Uterus (tissue), 2 donors: ENCODE data around the gene TICAM1.

Source experiments
- POLR2A ChIP-seq, 2 donors: fragments of 450-650 bp; IDR thresholded peaks; one replicate each; pipeline ENCODE4 v1.6.1; 2016; ENCODE audit warnings: antibody characterized with exemption in 2 of 2, mild to moderate bottlenecking in 1 of 2, moderate library complexity in 1 of 2
- TF ChIP-seq, protein P1 (sequence below), 4 experiments: fragments of 200-600 bp in 2 of 4; fragments of 450-650 bp in 2 of 4; sonication (generic) in 2 of 4; IDR thresholded peaks; one replicate each; pipeline ENCODE4 v1.5.1; 2016 to 2019; ENCODE audit warnings: antibody characterized with exemption in 4 of 4, mild to moderate bottlenecking in 2 of 4, moderate library complexity in 1 of 4

- TF ChIP-seq, protein P1, sequence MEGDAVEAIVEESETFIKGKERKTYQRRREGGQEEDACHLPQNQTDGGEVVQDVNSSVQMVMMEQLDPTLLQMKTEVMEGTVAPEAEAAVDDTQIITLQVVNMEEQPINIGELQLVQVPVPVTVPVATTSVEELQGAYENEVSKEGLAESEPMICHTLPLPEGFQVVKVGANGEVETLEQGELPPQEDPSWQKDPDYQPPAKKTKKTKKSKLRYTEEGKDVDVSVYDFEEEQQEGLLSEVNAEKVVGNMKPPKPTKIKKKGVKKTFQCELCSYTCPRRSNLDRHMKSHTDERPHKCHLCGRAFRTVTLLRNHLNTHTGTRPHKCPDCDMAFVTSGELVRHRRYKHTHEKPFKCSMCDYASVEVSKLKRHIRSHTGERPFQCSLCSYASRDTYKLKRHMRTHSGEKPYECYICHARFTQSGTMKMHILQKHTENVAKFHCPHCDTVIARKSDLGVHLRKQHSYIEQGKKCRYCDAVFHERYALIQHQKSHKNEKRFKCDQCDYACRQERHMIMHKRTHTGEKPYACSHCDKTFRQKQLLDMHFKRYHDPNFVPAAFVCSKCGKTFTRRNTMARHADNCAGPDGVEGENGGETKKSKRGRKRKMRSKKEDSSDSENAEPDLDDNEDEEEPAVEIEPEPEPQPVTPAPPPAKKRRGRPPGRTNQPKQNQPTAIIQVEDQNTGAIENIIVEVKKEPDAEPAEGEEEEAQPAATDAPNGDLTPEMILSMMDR (IDR thresholded peaks at IDR 0.05) = no peak
- TF ChIP-seq POLR2A (IDR thresholded peaks at IDR 0.05) = no peak
Observed at GRCh38 chr19:4878491-4878968, 47.0 kb upstream of the TICAM1 start.
